Occipital lobe (tissue), 2 donors: Measurements from ENCODE around the gene LAPTM4A. TPM values are rescaled to one million over a fixed set of nuclear protein-coding genes. Genes with fewer than 3 reads are reported as not detected.
"Not testable (repeated sequence)": the region's sequence is repeated elsewhere in the genome, so short reads cannot be mapped to it uniquely, and the experiment has no call there.

Source experiments
- DNase-seq: peaks from one replicate; lab custom pipeline; 2025; lab: John Stamatoyannopoulos, UW
- total RNA-seq: library from RNA; depleted of rRNA; stranded (reverse); fragments of >200 nt; gene quantifications from one replicate; pipeline ENCODE4 v1.2.3, GENCODE V29; 2014

LAPTM4A gene
- 93.6 TPM for total RNA-seq

DNA sequence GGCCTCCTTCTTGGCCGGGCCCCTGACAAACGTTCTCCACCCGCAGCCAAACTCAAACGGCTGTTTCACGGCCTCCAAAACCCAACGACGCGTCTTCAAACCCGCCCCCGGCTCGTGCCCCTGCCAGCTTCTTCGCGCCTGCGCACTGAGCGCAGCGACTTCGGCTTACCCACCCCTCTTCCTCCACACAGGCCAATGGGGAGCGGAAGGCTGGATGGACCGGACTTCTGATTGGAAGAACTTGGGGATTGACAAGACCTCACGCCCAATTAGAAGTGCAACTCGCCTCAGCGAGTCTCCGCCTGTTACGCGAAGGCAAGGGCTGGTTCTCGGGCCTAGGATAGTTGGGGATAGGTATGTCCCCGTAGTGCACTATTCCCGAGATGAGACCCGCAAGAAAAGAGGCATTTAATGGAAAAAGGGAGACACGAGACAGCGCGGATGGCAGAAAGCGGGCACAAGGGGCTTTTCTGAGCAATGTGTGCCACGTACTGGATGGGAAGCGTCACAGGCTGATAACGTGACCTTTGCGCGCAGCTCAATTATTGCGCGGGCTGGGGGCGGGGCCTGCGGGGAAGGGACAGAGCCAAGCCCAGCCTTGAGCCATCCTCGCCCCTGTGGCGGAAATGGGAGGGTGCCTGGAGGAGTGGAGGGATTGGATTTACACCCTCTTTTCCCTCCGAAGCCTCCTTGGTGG lies at the start of gene LAPTM4A:
Gene LAPTM4A, minus strand, starts transcription at position 97 of the 697 bp plus-strand sequence. CDS start 108 bp downstream, outside the sequence.
- peak; percentile 99 for DNase-seq

DNA sequence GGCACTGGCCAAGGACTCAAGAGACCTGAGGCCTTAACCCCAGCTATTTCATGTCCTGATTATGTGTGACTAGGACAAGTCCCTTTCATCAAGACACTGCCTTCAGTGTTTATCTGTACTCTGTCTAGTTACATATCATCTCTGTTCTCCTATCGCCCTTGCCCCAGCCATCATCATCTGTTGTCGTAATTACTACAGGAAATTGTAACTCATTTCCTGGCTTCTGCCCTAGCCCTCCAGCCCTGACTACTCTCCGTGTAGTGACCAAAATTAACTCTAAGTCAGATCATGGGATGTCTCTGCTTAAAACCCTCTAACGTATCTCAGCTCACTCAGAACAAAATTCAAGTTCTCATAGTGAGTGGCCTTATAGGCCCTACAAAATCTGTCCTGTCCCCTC lies 49.3 kb upstream of the LAPTM4A start:
- DNase-seq, result no peak

DNA sequence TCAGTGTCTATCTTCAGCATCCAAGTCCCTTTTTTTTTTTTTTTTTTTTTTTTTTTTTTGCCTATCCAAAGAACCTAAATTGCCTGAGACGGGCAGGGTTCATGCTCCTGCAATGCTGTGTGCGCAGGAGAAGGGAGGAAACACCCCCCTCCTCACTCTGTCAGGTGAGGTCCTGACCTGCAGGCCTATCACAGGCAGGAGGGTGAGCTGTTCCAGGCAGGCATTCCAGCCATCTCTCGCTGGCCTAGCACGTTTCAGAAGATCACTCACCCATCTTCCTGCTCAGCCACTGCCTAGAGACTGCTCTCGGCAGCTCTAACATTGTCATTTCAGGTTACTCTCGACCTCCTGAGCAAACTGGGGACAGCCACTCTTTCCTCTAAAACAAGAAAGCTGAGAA lies 48.4 kb upstream of the LAPTM4A start:
- no peak for DNase-seq

DNA sequence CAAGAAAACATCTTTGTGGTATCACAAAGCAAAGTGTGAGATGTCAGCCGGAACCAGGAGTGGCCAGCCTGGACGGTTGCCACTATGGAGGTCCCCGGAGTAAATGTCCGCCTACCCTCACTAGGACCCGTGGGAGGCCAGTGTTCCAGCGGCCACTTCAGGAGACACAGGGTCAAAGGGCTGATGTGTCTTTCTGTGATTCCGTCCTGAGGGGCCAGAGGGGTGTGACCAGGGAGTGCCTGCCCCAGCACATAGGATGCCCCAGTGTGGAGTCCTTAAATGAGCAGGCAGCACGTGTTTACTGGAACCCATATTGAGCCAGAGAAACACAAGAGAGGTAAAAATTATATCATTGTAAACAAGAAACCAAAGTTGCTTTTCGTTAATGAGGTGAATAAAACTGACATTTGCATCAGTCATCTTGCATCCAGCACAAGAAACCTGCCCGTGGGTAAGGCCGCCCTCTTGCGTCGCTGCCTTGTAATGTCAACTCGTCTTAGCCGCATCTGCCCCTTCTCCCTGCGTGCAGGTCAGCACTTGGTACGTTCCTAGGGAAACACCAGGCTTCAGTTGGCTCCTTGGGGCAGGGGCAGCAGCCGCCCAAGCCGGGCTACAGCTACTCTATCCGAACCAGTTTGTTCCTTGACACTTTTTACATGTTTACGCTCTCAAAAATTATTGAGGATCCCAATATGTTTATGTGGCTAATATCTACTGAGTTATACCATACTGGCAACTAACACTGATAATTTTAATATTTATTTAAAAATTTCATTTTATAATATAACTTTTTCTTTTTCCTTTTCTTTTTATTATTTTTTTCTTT lies 46.7 kb upstream of the LAPTM4A start:
- peak; percentile 48 for DNase-seq

DNA sequence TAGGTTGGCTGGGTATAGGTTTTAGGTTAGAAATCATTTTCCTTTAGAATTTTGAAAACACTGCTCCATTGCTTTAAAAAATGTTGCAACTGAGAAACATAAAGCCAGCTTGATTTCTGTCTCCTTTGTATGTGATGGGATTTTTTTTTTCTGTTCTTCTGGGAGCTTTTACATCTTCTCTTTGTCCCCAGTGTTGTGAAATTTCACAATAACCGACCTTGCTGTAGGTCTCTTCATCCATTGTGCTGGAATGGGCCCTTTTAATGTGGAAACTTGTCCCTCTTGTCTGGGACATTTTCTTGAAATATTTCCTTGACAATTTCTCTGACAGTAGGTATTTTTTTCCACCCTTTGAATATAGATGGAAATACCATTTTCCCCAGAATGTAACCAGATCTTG lies 44.0 kb upstream of the LAPTM4A start:
- DNase-seq, result no peak

DNA sequence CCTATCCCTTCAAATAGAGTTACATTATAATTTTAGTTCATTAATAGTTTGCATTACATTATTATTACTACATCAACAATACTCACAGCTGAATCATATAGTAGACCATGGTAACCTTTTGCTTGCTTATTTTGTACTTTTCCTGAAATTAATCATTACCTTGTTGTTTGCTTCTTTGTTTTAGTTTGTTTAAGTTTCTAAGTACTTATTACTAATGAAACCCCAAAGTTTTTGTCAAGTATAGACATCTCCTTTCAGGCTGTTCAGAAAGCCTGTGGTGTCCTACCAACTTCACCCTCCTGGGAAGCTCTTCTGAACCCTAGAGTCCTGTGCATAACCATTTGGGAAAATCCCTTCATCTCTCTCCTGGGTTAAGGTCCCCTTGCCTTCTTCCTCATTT lies 43.5 kb upstream of the LAPTM4A start:
- DNase-seq, result no peak

DNA sequence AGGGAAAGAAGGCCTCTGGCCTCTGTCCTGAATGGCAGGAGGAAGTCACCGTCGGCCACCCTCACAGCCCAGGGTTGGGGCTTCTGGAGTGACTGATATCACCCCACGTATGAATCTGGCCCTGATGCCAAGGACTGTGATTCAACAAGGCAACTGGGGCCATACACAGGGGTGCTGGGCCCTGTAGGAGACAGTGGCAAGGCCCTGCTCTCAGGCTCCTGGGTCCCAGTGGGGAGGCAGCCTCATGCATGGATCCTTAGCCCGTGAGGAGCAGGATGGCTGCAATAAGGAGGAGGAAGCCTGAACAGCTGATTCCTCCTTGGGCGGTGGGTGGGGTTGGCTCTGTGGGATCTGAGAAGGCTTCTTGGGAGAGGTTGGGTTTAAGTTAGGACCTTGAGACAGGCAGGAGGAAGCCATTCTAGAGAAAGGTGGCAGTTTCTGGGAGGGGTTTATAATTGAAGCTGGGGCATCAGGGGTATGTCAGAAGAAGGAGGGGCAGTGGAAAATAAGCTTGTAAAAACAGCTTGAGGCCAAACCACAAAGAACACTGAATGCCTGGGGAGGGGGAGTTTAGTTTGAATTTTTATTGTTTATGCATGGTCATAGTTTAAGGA lies 42.8 kb upstream of the LAPTM4A start:
- DNase-seq, result no peak

DNA sequence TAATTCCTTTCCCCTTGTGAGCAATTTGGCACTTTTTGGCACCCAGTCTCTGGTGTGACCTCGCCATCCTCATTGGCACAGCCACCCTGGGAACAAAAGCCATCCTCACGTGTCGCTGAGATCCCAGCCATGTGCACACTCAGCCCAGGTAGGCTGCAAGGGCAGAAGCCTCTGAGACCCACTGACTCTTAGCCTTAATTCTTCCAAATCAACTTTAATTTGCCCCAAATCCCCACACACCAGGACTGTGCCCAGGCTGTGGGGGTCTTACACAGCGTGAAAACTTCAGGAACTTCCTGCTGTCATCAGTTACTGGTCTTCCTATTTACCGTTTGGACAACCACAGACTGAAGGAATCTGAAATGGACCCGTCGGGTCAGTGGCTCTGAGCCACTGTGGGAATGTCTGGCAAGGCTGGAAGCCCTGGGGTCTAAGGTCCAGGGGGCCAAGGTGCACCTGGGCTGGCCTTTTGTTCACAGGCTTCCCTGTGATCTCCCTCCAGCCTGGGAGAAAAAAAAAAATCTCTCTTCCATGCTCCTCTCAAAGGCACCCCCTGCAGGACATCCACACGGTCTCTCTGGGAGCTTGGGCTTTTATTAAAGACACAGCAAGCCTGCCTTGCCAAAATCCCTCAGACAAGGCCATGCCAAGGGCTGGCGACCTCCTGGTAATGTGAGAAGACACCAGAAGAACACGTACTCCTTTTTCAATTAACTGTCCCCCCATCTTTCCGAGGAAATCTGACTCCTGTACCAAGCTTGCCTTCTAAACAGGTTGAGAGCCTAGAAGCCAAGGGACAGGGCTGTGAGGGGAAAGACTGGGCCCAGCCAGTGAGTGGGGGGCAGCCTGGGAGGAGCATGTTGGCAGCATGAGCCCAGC lies 42.1 kb upstream of the LAPTM4A start:
- no peak for DNase-seq

DNA sequence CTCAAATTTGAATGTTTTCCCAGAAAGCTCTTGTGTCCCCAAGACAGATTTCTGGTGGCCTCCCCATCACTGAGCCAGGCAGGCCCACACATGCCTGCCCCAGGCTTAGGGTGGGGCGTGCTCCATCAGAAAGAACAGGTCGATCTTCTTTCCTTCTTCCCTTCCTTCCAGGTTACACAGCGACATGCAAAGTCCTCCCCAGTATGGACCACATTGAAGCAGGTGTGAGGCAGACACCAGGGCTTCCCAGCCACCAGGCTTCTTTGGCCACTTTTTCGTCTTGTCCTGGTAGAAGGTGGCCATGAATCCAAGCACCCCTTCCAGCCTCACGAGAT lies 41.4 kb upstream of the LAPTM4A start:
- DNase-seq, result no peak

DNA sequence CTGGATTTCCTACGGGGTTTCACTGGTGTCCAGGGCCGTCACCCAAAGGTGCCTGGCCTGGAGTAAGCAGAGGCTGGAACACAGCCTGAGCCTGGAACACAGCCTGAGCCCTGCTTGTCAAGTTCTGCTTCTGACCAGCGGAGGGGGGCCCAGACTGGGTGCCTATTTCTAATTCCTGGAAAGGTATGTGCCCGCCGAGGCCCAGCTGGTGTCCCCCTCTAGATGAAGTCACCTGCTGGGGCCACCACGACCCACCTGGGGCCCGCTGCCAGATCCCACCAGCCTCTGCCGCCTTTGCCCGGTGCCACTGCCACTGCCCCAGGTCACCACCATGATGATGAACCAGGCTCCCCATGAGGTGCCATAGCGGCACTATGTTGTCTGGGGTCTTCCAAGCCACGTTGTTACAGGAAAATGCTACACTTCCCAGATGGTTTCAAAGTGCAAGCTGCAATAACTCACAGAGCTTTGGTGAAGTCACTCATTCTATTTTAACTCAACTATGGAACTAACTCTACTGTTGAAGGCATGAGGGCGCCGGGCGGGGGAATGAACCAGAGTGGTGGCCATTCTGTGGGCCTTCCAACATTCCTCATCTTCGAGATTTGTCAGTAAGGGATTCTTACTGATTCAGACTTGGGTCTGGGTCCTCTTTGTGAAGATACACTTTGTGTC lies 40.9 kb upstream of the LAPTM4A start:
- DNase-seq, result no peak

DNA sequence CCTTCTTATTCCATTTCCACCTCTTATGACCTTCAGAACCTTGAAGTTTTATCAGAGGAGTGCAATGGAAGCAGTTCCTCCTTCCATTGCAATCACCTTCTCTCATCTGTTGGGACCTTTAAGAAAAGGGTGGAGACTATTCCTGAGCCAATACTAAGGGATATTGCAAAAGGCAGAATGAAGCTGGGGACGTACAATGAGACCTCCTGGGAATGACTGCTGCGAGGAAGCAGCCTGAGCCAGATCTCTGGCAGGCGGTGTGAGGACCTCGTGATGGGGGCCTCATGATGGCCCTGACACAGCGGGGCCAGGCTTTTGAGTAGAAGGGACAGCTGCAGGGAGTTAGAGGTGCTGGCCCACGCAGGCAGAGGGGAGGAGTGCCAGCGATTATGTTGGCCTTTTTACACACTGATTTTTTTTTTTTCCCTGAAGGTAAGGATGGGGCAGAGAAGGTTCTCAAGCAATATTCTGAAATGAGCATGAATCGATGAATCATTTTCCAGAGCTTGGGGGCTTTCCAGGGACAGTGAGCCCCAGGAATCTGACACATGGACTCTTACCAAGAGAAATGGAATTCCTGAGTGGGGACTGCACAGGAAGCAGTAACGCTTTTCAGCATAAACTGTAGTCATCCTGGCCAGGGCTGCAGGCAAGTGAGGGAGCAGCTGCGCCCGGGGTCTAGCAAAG lies 40.0 kb upstream of the LAPTM4A start:
- no peak for DNase-seq

DNA sequence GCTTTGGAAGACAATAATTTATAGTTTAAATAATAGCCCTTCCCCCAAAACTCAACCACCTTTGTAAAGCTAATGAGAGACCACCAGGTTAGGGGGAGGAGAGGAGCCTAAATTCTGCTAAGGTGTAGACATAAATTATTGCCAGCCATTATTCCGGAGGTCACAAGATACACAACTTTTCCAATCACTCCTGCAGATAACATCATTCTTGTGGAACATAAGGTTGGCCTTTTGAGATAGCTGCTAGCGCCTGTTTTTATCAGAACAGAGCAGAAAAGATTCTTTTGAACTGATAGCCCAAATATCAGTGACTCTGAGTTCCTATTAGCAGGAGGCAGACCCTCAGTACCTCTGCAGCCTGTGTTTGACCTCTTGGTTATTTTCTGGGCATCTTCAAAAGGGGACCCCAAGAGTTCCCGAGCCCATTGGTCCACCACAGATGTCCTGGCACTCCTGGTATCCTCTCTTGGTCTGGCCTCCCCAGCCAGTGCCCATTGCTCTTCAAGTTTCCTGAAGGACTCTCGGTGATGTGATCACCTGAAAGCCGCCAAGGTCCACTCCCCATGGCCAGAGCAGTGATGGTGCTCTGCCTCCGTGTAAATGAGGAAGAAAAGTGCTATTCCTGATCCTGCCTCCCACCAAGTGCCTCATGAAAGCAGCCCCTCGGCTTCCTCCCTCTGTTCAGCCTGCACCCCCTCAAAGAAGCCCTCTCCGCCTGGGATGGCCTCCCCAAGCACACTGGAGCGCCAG lies 38.5 kb upstream of the LAPTM4A start:
- no peak for DNase-seq

DNA sequence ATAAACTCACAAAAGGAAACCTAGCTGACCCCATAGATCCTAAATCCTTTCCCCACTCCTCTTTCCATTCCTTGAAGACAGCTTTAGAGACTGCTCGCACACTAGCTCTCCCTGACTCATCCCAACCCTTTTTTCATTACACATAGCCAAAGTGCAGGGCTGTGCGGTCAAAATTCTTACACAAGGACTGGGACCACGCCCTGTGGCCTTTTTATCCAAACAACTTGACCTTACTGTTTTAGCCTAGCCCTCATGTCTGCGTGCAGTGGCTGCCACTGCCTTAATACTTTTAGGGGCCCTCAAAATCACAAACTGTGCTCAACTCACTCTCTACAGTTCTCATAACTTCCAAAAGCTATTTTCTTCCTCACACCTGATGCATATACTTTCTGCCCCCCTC lies 34.5 kb upstream of the LAPTM4A start:
- DNase-seq, result not testable (repeated sequence)

DNA sequence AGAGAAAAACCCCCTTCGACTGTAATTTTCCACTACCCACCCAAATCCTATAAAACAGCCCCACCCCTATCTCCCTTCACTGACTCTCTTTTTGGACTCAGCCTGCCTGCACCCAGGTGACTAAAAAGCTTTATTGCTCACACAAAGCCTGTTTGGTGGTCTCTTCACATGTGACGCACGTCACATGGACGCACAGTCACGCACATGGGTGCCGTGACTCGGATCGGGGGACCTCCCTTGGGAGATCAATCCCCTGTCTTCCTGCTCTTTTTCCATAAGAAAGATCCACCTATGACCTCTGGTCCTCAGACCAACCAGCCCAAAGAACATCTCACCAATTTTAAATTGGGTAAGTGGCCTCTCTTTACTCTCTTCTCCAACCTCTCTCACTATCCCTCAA lies 31.4 kb upstream of the LAPTM4A start:
- DNase-seq, result not testable (repeated sequence)

DNA sequence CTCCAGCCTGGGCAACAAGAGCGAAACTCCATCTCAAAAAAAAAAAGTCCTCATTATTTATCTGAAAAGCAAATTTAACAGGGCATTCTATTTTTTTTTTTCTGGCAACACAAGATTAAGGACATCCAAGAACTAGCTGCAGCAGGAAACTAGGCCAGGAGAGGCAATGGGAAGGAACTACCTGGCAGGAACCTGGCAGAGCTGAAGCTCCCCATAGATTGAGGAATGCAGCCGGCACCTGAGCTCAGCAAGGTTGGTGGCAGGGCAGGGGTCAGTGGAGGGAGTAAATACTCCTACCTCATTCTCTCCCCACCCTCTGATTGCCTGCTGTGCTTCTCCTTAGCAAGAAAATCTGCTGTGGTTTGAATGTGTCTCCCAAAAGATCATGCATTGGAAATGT lies 30.4 kb upstream of the LAPTM4A start:
- no peak for DNase-seq

DNA sequence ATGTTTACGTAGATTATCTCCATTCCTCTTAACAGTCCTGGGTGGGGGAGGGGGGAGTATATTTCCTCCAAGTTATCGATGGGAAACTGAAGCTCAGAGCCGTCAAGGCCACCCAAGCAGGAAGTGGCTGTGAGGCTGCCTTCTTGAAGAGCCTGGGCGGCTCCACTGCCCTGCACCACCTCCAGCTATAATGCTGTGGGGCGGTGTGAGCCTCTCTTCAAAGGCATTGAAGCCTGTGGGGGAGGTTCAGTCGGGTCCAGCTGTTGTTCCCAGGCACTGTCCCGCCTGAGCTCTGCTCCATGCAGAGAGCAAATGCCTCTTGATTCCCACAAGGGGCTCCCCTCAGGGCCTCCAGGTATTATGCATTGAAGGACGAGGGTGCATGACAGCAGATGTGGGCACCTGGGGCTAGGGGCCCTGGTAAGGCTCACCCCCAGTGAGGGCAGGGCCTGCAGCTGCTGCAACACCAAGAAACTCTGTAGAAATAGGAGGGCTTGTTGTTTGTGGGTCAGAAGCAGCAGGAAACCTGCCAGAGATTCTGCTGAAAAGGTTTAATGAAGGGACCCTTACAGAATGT lies 29.5 kb upstream of the LAPTM4A start:
- no peak for DNase-seq

DNA sequence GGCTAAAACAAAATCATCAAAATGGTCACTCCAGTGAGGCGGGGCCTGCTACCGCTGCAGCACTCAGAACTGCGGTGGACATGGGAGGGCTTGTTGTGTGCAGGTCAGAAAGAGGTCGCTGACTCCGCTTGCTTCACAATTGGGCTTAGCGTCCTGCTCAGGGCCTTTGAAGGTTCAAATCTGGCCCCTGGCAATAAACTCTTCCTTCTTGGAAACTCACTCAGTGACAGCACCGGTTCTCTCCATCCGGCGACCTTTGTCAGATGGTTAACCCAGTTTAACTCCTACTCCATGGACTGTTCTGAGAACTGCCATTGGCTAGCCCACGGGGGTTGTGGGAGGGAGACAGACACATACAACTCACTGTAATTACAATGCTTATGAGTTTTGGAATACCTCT lies 29.0 kb upstream of the LAPTM4A start:
- no peak for DNase-seq

DNA sequence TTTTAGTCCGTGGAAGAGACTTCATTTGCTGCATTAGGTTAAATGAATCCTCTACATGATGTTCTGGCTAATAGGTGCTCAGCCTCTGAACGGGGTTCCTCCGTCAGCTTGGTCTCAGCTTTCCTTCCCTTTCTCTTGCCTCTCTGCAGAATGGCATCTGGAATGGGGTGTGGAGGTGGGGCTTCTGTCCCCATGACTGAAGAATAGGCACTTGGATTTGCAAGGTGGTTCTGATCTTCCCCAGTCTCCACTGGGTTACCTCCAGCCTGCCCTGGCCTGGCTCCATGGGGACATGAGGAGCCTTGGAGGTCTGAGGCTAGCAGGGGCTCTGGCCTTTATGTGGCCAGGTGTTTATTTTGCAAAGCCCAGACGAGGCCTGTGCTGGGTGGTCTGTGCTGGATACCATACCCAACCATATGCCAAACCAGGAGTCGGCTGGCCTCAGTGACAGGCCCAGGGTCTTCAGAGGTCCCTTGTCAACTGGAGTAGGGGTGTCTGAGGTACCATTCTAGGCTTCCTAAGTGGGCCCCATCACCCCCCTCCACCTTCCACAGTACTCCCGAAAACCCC lies 28.2 kb upstream of the LAPTM4A start:
- no peak for DNase-seq

DNA sequence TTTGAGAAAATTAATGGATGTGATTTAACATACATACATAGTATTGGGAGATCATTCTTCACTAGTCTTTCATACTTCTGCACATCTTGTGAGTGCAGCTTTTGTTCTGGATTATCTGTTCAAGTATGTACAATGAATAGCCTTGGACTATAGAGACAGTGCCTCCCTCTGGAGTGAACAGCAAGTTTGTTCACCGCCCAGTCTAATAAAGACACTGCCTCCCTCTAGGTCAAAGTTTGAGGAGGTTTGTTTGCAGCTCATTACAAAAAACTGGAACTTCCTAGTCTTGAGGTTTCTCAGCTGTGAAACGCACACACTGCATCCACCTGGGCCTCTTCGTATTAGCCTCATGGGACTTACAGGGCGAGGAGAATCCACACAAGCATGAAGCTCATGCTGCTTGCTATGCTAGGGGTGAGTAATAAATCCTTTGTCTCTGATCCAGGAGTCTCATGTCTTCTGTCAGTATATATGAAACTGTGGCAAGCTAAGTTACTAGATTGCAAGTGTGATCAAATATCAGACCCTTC lies 26.0 kb upstream of the LAPTM4A start:
- DNase-seq, result no peak
